Peyer's patch (tissue), 4 donors: ENCODE measurements around the gene NKIRAS2. TPM values are rescaled to one million over a fixed set of nuclear protein-coding genes. Genes with fewer than 3 reads are reported as not detected.

Experiments used
- DNase-seq, 3 donors: peaks; one replicate each; pipeline ENCODE4 v3.0.0-alpha.2; 2017 to 2019
- H3K27ac ChIP-seq, 4 donors: fragments of 200-600 bp; sonication (generic); one replicate each; pipeline ENCODE4 v1.5.1; 2016 to 2019
- H3K27me3 ChIP-seq, 2 donors: fragments of 200-600 bp; sonication (generic); one replicate each; pipeline ENCODE4 v1.5.1; 2019
- H3K36me3 ChIP-seq, 3 donors: fragments of 200-600 bp; sonication (generic); one replicate each; pipeline ENCODE4 v1.5.1; 2016 to 2019
- H3K4me1 ChIP-seq, 4 donors: fragments of 200-600 bp; sonication (generic); one replicate each; pipeline ENCODE4 v1.5.1; 2016 to 2019
- H3K4me3 ChIP-seq, 4 donors: fragments of 200-600 bp; sonication (generic); 1 replicate in 3 of 4; 2 replicates in 1 of 4; pipeline ENCODE4 v1.5.1; 2016 to 2019; ENCODE audit warnings: mild to moderate bottlenecking in 1 of 4
- H3K9me3 ChIP-seq, 4 donors: fragments of 200-600 bp; sonication (generic); one replicate each; pipeline ENCODE4 v1.5.1; 2016 to 2019; ENCODE audit warnings: mild to moderate bottlenecking in 1 of 4
- POLR2A ChIP-seq, 2 donors: fragments of 450-650 bp; IDR thresholded peaks; one replicate each; pipeline ENCODE4 v1.5.1; 2017; ENCODE audit warnings: antibody characterized with exemption in 2 of 2, mild to moderate bottlenecking in 2 of 2, moderate library complexity in 2 of 2
- total RNA-seq, 4 donors: library from RNA; depleted of rRNA; stranded (reverse); fragments of >200 nt; gene quantifications; one replicate each; pipeline ENCODE4 v1.1.0, GENCODE V29; 2016
- TF ChIP-seq, protein P1 (sequence below), 6 experiments: fragments of 450-650 bp in 4 of 6; fragments of 200-600 bp in 2 of 6; sonication (generic) in 1 of 6; IDR thresholded peaks; one replicate each; pipeline ENCODE4 v1.5.1; 2017 to 2019; ENCODE audit warnings: antibody characterized with exemption in 6 of 6, mild to moderate bottlenecking in 3 of 6, moderate library complexity in 1 of 6

The NKIRAS2 gene
- total RNA-seq, 4 donors from 2014 or later: 22.1 to 38.1 (median 31.1) TPM

- H3K27ac ChIP-seq: no peak overlapping the region
- H3K4me3 ChIP-seq: no peak overlapping the region
- peaks cover 0 to 7% (median 2%) of the 10 kb centered on the region in 4 donors for H3K4me1 ChIP-seq
- no peak for DNase-seq
- no peaks in the 10 kb centered on the region for H3K27me3 ChIP-seq
- H3K9me3 ChIP-seq: no peaks in the 10 kb centered on the region
- H3K36me3 ChIP-seq: no peaks in the 10 kb centered on the region
- TF ChIP-seq, protein P1, sequence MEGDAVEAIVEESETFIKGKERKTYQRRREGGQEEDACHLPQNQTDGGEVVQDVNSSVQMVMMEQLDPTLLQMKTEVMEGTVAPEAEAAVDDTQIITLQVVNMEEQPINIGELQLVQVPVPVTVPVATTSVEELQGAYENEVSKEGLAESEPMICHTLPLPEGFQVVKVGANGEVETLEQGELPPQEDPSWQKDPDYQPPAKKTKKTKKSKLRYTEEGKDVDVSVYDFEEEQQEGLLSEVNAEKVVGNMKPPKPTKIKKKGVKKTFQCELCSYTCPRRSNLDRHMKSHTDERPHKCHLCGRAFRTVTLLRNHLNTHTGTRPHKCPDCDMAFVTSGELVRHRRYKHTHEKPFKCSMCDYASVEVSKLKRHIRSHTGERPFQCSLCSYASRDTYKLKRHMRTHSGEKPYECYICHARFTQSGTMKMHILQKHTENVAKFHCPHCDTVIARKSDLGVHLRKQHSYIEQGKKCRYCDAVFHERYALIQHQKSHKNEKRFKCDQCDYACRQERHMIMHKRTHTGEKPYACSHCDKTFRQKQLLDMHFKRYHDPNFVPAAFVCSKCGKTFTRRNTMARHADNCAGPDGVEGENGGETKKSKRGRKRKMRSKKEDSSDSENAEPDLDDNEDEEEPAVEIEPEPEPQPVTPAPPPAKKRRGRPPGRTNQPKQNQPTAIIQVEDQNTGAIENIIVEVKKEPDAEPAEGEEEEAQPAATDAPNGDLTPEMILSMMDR (IDR thresholded peaks at IDR 0.05): no peak
- TF ChIP-seq POLR2A (IDR thresholded peaks at IDR 0.05): no peak
These were observed 27.5 kb downstream of the NKIRAS2 start for GRCh38 chr17:42047343-42047742.

DNA sequence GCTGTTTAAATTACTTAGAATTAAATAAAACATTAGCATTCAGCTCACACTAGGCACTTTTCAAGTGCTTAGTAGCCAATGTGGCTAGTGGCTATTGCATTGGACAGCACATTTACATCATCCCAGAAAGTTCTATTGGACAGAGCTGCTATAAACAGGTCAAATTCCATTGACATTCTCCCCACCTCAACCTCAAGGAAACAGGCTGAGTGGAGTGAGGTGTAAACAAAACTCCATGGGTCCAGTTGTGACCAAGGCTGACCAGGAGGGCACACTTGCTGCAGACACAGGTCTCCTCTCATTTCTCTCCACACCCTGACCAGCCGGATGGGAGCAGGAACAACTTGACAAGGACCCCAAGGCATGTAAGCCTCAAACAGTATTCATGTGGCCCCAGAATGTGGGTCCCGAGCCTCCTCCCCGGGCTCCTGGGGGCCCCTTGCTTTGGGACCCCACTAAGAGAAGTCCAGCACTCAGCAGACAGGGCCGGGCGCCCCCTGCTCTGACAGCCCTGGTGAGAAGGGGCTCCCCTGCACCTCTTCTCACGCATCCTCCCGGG is 30.0 kb downstream of the NKIRAS2 start:
- TF ChIP-seq, protein P1 (IDR thresholded peaks at IDR 0.05): no peak
- TF ChIP-seq POLR2A (IDR thresholded peaks at IDR 0.05): peak in 1 of 2 donors; percentile 11
- no peaks in the 10 kb centered on the region for H3K27me3 ChIP-seq
- peak overlapping the region in 3 of 4 donors; percentile 15 to 65 (median 46) for H3K27ac ChIP-seq
- no peaks in the 10 kb centered on the region for H3K9me3 ChIP-seq
- H3K36me3 ChIP-seq: no peaks in the 10 kb centered on the region
- no peak for DNase-seq
- peaks cover 0 to 7% (median 2%) of the 10 kb centered on the region in 4 donors for H3K4me1 ChIP-seq
- peak overlapping the region; percentile 56 to 87 (median 68) for H3K4me3 ChIP-seq

DNA sequence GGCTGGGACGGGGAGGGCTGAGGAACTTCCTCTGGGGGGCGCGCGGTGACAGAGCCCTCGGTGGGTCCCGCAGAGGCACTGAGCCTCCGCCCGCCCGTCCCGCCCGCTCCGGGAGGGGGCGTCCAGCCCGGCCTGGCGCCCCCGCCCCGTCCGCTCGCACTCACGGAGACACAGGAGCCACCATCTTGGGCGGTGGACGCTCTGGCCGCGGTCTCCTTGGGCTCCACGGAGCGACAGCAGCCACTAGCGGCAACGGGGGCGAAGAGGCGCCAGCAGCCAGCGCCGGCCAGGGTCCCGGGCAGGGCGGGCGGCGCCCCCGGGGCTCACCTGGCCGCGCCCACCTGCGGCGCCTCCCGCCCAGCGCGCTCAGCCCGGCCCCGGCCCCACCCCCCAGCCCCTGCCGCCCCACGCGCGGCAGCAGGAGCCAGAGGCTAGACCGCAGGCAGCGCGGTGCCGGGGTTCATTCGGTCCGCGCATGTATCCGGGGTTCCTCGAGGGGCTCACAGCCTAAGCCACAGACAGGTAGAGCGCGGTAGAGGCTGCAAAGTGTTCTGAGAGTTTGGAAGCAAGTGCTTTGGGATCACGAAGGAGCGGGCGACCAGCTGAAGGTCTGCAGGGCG is 30.6 kb downstream of the NKIRAS2 start, which contains the start of gene C17orf113:
Gene C17orf113 (minus strand): TSS at position 209 of the 620 bp plus-strand sequence. CDS start 7,225 bp downstream, outside the sequence.
- Histone ChIP-seq H3K4me1 (peaks cover 0 to 7% (median 2%) of the 10 kb centered on the region in 4 donors), H3K9me3 (no peaks in the 10 kb centered on the region), H3K4me3 (peak within 1 kb of the TSS; percentile 56 to 87 (median 68)), H3K27ac (peak within 1 kb of the TSS in 3 of 4 donors; percentile 15 to 65 (median 46)), H3K27me3 (no peaks in the 10 kb centered on the region), H3K36me3 (no peaks in the 10 kb centered on the region)
- peak; percentile 61 to 78 (median 78) for DNase-seq
- TF ChIP-seq, protein P1 (IDR thresholded peaks at IDR 0.05): peak in 5 of 6 experiments; percentile 29 to 44 (median 33)
- TF ChIP-seq POLR2A (IDR thresholded peaks at IDR 0.05): no peak

- peak overlapping the region; percentile 56 to 87 (median 68) for H3K4me3 ChIP-seq
- H3K27ac ChIP-seq: peak overlapping the region in 1 of 4 donors; percentile 65
- H3K27me3 ChIP-seq: no peaks in the 10 kb centered on the region
- no peak for DNase-seq
- H3K9me3 ChIP-seq: no peaks in the 10 kb centered on the region
- H3K36me3 ChIP-seq: no peaks in the 10 kb centered on the region
- TF ChIP-seq POLR2A (IDR thresholded peaks at IDR 0.05): no peak
- TF ChIP-seq, protein P1 (IDR thresholded peaks at IDR 0.05): no peak
- H3K4me1 ChIP-seq: peaks cover 0 to 7% (median 2%) of the 10 kb centered on the region in 4 donors
These were observed 31.1 kb downstream of the NKIRAS2 start for GRCh38 chr17:42051013-42051400.

DNA sequence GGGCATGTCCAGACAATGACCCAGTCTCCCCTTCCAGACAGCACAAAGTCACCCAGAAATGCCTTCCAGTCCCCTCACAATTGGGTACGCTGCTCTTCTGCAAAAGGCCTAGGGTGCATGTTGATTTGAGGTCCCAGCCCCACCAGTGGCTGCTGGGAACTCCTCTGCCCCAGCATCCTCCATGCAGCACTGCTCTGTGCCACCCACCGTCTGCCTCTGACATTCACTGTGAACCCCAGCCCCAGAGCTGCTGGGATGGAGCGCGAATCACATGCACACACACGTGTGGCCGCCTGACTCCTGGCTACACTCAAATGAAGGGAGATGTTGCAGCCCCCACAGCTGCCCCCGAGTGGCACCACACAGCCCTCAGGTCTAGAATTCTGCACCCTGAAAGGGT is 31.8 kb downstream of the NKIRAS2 start:
- Histone ChIP-seq H3K27me3 (no peaks in the 10 kb centered on the region), H3K4me1 (peaks cover 0 to 7% (median 2%) of the 10 kb centered on the region in 4 donors), H3K36me3 (no peaks in the 10 kb centered on the region), H3K27ac (no peak overlapping the region), H3K9me3 (peaks cover 0 to 5% (median 0%) of the 10 kb centered on the region in 4 donors), H3K4me3 (no peak overlapping the region)
- no peak for DNase-seq
- no peak for TF ChIP-seq POLR2A (IDR thresholded peaks at IDR 0.05)
- TF ChIP-seq, protein P1 (IDR thresholded peaks at IDR 0.05): no peak
